H9 (cell line): ENCODE results near the gene LRCOL1. TPM values are rescaled to one million over a fixed set of nuclear protein-coding genes. Genes with fewer than 3 reads are reported as not detected.

ENCODE experiments used
- DNase-seq: peaks from one replicate; pipeline ENCODE4 v3.0.0-alpha.2; 2017
- H2AFZ ChIP-seq: one replicate; pipeline ENCODE4 v1.6.1; 2013; ENCODE audit warnings: mild to moderate bottlenecking, low read length, control low read depth, moderate library complexity
- H2AK5ac ChIP-seq: 2 replicates; pipeline ENCODE4 v1.6.1; 2013; ENCODE audit warnings: low read length, control low read depth, mixed read lengths; ENCODE audit not compliant: insufficient read length
- H2BK120ac ChIP-seq: one replicate; pipeline ENCODE4 v1.6.1; 2013; ENCODE audit warnings: low read depth, mild to moderate bottlenecking, low read length, control low read depth, inconsistent platforms; ENCODE audit not compliant: poor library complexity, severe bottlenecking
- H2BK12ac ChIP-seq: 2 replicates; pipeline ENCODE4 v1.6.1; 2013; ENCODE audit warnings: low read length, control low read depth, mixed read lengths, low read depth; ENCODE audit not compliant: insufficient read length
- H2BK15ac ChIP-seq: 2 replicates; pipeline ENCODE4 v1.6.1; 2013; ENCODE audit warnings: low read depth, low read length, control low read depth
- H2BK20ac ChIP-seq: one replicate; pipeline ENCODE4 v1.6.1; 2013; ENCODE audit warnings: low read depth, mild to moderate bottlenecking, low read length, control low read depth, inconsistent platforms; ENCODE audit not compliant: poor library complexity, severe bottlenecking
- H2BK5ac ChIP-seq: 2 replicates; pipeline ENCODE4 v1.6.1; 2013; ENCODE audit warnings: low read length, control low read depth, mixed read lengths; ENCODE audit not compliant: insufficient read length
- H3K14ac ChIP-seq: 2 replicates; pipeline ENCODE4 v1.6.1; 2013; ENCODE audit warnings: low read length, control low read depth; ENCODE audit not compliant: insufficient read depth
- H3K18ac ChIP-seq: 2 replicates; pipeline ENCODE4 v1.6.1; 2013; ENCODE audit warnings: low read depth, mild to moderate bottlenecking, mixed read lengths, low read length, control low read depth; ENCODE audit not compliant: insufficient read length
- H3K23ac ChIP-seq: 2 replicates; pipeline ENCODE4 v1.6.1; 2013; ENCODE audit warnings: low read length, control low read depth, mixed read lengths, low read depth; ENCODE audit not compliant: insufficient read length
- H3K23me2 ChIP-seq: 2 replicates; pipeline ENCODE4 v1.6.1; 2013; ENCODE audit warnings: low read depth, mild to moderate bottlenecking, mixed read lengths, low read length, control low read depth; ENCODE audit not compliant: insufficient read length, poor library complexity, severe bottlenecking
- H3K27ac ChIP-seq: 2 replicates; pipeline ENCODE4 v1.5.1; 2013; ENCODE audit warnings: low read length, control low read depth, mixed read lengths, low read depth; ENCODE audit not compliant: insufficient read length
- H3K27me3 ChIP-seq: 2 replicates; pipeline ENCODE4 v1.6.1; 2013; ENCODE audit warnings: low read length, control low read depth, inconsistent platforms; ENCODE audit not compliant: insufficient read depth
- H3K4ac ChIP-seq: 2 replicates; pipeline ENCODE4 v1.6.1; 2013; ENCODE audit warnings: low read depth, mild to moderate bottlenecking, control low read depth, inconsistent platforms, low read length, moderate library complexity
- H3K4me1 ChIP-seq: 2 replicates; pipeline ENCODE4 v1.6.1; 2013; ENCODE audit warnings: low read length, control low read depth, inconsistent platforms; ENCODE audit not compliant: insufficient read depth
- H3K4me2 ChIP-seq: 2 replicates; pipeline ENCODE4 v1.6.1; 2013; ENCODE audit warnings: low read length, control low read depth, mixed read lengths; ENCODE audit not compliant: insufficient read length, insufficient read depth
- H3K56ac ChIP-seq: 2 replicates; pipeline ENCODE4 v1.6.1; 2013; ENCODE audit warnings: low read depth, mild to moderate bottlenecking, mixed read lengths, low read length, control low read depth; ENCODE audit not compliant: insufficient read length
- H3K79me1 ChIP-seq: 2 replicates; pipeline ENCODE4 v1.6.1; 2013; ENCODE audit warnings: low read depth, mild to moderate bottlenecking, moderate library complexity, low read length, control low read depth, inconsistent platforms; ENCODE audit not compliant: insufficient read depth, poor library complexity, severe bottlenecking
- H3K79me2 ChIP-seq: 2 replicates; pipeline ENCODE4 v1.6.1; 2013; ENCODE audit warnings: low read length, control low read depth, inconsistent platforms; ENCODE audit not compliant: insufficient read depth
- H3K9ac ChIP-seq: 2 replicates; pipeline ENCODE4 v1.6.1; 2013; ENCODE audit warnings: low read length, control low read depth, mixed read lengths; ENCODE audit not compliant: insufficient read length; ENCODE audit errors: extremely low read depth
- H3K9me3 ChIP-seq: one replicate; pipeline ENCODE4 v1.6.1; 2013; ENCODE audit warnings: low read depth, low read length, inconsistent platforms; ENCODE audit not compliant: control insufficient read depth
- H3T11ph ChIP-seq: one replicate; pipeline ENCODE4 v1.6.1; 2013; ENCODE audit warnings: mild to moderate bottlenecking, low read length, control low read depth, inconsistent platforms
- H4K20me1 ChIP-seq: one replicate; pipeline ENCODE4 v1.6.1; 2013; ENCODE audit not compliant: control insufficient read depth, insufficient read length, insufficient read depth
- H4K5ac ChIP-seq: 2 replicates; pipeline ENCODE4 v1.6.1; 2013; ENCODE audit warnings: low read depth, mild to moderate bottlenecking, mixed read lengths, low read length, control low read depth; ENCODE audit not compliant: insufficient read length
- H4K8ac ChIP-seq: replicated peaks from 2 replicates; pipeline ENCODE4 v1.6.1; 2013; ENCODE audit warnings: low read length, control low read depth, mixed read lengths, low read depth; ENCODE audit not compliant: insufficient read length
- H4K91ac ChIP-seq: 2 replicates; pipeline ENCODE4 v1.6.1; 2013; ENCODE audit warnings: low read depth, mild to moderate bottlenecking, moderate library complexity, mixed read lengths, low read length, control low read depth; ENCODE audit not compliant: insufficient read length
- H3K27ac Mint-ChIP-seq, 3 experiments: 2 replicates in 2 of 3; 3 replicates in 1 of 3; pipeline ENCODE4 v1.8.0; 2020 to 2021; ENCODE audit warnings: mixed read lengths in 3 of 3, mild to moderate bottlenecking in 1 of 3, moderate library complexity in 1 of 3
- H3K27me3 Mint-ChIP-seq: 2 replicates; pipeline ENCODE4 v1.8.0; 2021; ENCODE audit warnings: low read depth, mild to moderate bottlenecking, moderate library complexity, mixed read lengths
- H3K36me3 Mint-ChIP-seq, 3 experiments: 2 replicates in 2 of 3; 3 replicates in 1 of 3; pipeline ENCODE4 v1.8.0; 2020 to 2021; ENCODE audit warnings: low read depth in 3 of 3, mixed read lengths in 3 of 3; ENCODE audit not compliant: insufficient read depth in 1 of 3
- H3K4me1 Mint-ChIP-seq, 2 experiments: 2 replicates each; pipeline ENCODE4 v1.8.0; 2020; ENCODE audit warnings: mixed read lengths in 2 of 2
- H3K4me3 Mint-ChIP-seq, 2 experiments: 2 replicates in 1 of 2; 3 replicates in 1 of 2; pipeline ENCODE4 v1.8.0; 2020 to 2021; ENCODE audit warnings: mild to moderate bottlenecking in 2 of 2, mixed read lengths in 2 of 2, moderate library complexity in 1 of 2
- H3K9me3 Mint-ChIP-seq, 2 experiments: 2 replicates in 1 of 2; 3 replicates in 1 of 2; pipeline ENCODE4 v1.8.0; 2020; ENCODE audit warnings: mild to moderate bottlenecking in 2 of 2, mixed read lengths in 2 of 2, moderate library complexity in 1 of 2
- WGBS: extraction: QIAGEN DNeasy Blood & Tissue Kit; methylation state at CpG from one replicate; pipeline ENCODE4 v1.1.7; 2013; ENCODE audit warnings: missing lambda C conversion rate, low lambda C conversion rate, mixed read lengths; ENCODE audit not compliant: insufficient read length; ENCODE audit errors: extremely low coverage; 5-methylcytosine and 5-hydroxymethylcytosine counted together
- total RNA-seq: library from RNA; stranded (reverse); gene quantifications from 2 replicates; pipeline ENCODE4 v1.2.1, GENCODE V29; 2021
- TF ChIP-seq, protein P1 (sequence below): fragments of 200-600 bp; sonication (generic); conservative IDR thresholded peaks from 3 replicates; pipeline ENCODE4 v1.8.0; 2021; ENCODE audit warnings: antibody characterized with exemption, mild to moderate bottlenecking

Gene LRCOL1
- total RNA-seq, 1 experiment from 2014 or later = not detected

DNA sequence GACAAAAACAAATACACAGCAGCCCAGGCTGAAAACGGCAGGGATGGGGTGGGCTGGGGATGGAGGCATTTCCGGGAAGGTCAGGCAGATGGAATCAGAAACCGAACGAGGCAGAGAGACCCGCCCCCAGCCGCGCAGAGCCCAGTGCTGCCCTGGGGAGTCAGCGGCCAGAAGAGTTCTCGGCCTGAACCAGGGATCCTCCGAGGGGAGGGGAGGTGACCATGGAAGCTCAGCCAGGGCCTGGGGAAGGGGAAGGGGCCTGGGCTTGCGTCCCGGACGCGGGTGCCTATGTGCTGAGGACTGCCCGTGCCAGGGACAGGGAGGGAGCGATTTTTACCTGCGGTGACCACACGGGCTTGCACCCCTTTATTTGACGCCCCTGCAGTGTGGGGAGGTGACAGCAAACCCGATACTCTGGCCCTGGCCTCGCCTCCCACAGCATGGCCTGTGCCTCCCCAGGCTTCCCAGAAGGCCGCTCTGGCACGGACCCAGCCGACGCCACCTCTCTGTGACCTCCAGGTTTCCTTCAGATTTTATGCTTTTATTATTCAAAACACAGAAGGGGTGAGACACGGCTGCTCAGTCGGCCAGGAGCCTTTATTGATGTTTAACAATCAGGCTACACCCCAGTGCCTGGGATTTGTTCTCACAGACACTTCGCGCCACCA, 7.7 kb downstream of the LRCOL1 start:
- H3K27ac Mint-ChIP-seq = no peak overlapping the region
- Histone ChIP-seq H4K20me1 (no peaks in the 10 kb centered on the region), H3K23ac (no peak overlapping the region), H3K27me3 (peaks cover 16% of the 10 kb centered on the region), H2BK20ac (no peak overlapping the region), H3K9me3 (no peaks in the 10 kb centered on the region), H3K14ac (no peak overlapping the region), H2BK15ac (no peak overlapping the region), H2BK5ac (no peak overlapping the region), H3K4me1 (no peaks in the 10 kb centered on the region), H3K56ac (no peak overlapping the region), H3K4ac (no peak overlapping the region), H3K9ac (no peak overlapping the region), H3K18ac (no peak overlapping the region), H3K79me2 (no peaks in the 10 kb centered on the region), H4K8ac (no peak overlapping the region), H3K27ac (no peak overlapping the region), H3K23me2 (peaks cover 4% of the 10 kb centered on the region), H2BK12ac (no peak overlapping the region), H3K4me2 (no peak overlapping the region), H2BK120ac (no peak overlapping the region), H2AFZ (no peak overlapping the region), H3K79me1 (no peaks in the 10 kb centered on the region), H4K91ac (no peak overlapping the region), H3T11ph (no peak overlapping the region), H4K5ac (no peak overlapping the region), H2AK5ac (no peak overlapping the region)
- WGBS = no CpG with 5 or more reads among the region's 29 CpGs
- peaks cover 0 to under 1% of the 10 kb centered on the region in 2 experiments; a peak in 3 of 5 replicates for H3K9me3 Mint-ChIP-seq
- TF ChIP-seq, protein P1, sequence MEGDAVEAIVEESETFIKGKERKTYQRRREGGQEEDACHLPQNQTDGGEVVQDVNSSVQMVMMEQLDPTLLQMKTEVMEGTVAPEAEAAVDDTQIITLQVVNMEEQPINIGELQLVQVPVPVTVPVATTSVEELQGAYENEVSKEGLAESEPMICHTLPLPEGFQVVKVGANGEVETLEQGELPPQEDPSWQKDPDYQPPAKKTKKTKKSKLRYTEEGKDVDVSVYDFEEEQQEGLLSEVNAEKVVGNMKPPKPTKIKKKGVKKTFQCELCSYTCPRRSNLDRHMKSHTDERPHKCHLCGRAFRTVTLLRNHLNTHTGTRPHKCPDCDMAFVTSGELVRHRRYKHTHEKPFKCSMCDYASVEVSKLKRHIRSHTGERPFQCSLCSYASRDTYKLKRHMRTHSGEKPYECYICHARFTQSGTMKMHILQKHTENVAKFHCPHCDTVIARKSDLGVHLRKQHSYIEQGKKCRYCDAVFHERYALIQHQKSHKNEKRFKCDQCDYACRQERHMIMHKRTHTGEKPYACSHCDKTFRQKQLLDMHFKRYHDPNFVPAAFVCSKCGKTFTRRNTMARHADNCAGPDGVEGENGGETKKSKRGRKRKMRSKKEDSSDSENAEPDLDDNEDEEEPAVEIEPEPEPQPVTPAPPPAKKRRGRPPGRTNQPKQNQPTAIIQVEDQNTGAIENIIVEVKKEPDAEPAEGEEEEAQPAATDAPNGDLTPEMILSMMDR = no peak
- peak overlapping the region in 1 of 2 experiments; percentile 57; a peak in 3 of 5 replicates for H3K4me3 Mint-ChIP-seq
- H3K27me3 Mint-ChIP-seq = peaks cover 87% of the 10 kb centered on the region
- H3K4me1 Mint-ChIP-seq = peaks cover 13 to 20% of the 10 kb centered on the region in 2 experiments
- DNase-seq = no peak
- no peaks in the 10 kb centered on the region for H3K36me3 Mint-ChIP-seq
